HPDE6-E6E7 (cell line): ENCODE data around the gene BEGAIN.

ENCODE experiments used
- DNase-seq: peaks from one replicate; pipeline ENCODE4 v3.0.0; 2011; ENCODE audit warnings: missing footprints; ENCODE audit errors: extremely low spot score

The BEGAIN gene

GRCh38 chr14:100567877-100568163 lies 19.4 kb downstream of the BEGAIN start:
- no peak for DNase-seq

- no peak for DNase-seq
These were observed 20.0 kb downstream of the BEGAIN start for GRCh38 chr14:100567009-100567876.

GRCh38 chr14:100566586-100566985 lies 20.6 kb downstream of the BEGAIN start:
- no peak for DNase-seq

GRCh38 chr14:100566119-100566518 lies 21.1 kb downstream of the BEGAIN start:
- no peak for DNase-seq

- no peak for DNase-seq
These were observed 21.6 kb downstream of the BEGAIN start for GRCh38 chr14:100565650-100566049.

GRCh38 chr14:100564512-100564911 lies 22.7 kb downstream of the BEGAIN start:
- no peak for DNase-seq

GRCh38 chr14:100562751-100563150 lies 24.5 kb downstream of the BEGAIN start:
- no peak for DNase-seq

GRCh38 chr14:100561005-100561404 lies 26.2 kb downstream of the BEGAIN start:
- no peak for DNase-seq

GRCh38 chr14:100560471-100560870 lies 26.7 kb downstream of the BEGAIN start:
- no peak for DNase-seq

GRCh38 chr14:100559455-100559854 lies 27.8 kb downstream of the BEGAIN start:
- DNase-seq: no peak

- DNase-seq: no peak
These were observed 28.3 kb downstream of the BEGAIN start for GRCh38 chr14:100558966-100559365.

- no peak for DNase-seq
These were observed 29.0 kb downstream of the BEGAIN start for GRCh38 chr14:100558226-100558625.

- no peak for DNase-seq
These were observed 29.6 kb downstream of the BEGAIN start for GRCh38 chr14:100557658-100558057.

- DNase-seq: no peak
These were observed 30.2 kb downstream of the BEGAIN start for GRCh38 chr14:100556936-100557505.

- DNase-seq: no peak
These were observed 31.1 kb downstream of the BEGAIN start for GRCh38 chr14:100556140-100556475.

GRCh38 chr14:100555436-100556139 lies 31.6 kb downstream of the BEGAIN start:
- no peak for DNase-seq

- no peak for DNase-seq
These were observed 32.4 kb downstream of the BEGAIN start for GRCh38 chr14:100554696-100555320.

GRCh38 chr14:100554082-100554677 lies 33.0 kb downstream of the BEGAIN start:
- peak; percentile 59 for DNase-seq

GRCh38 chr14:100553471-100553870 lies 33.7 kb downstream of the BEGAIN start:
- DNase-seq: no peak

GRCh38 chr14:100552524-100553125 lies 34.6 kb downstream of the BEGAIN start:
- no peak for DNase-seq

GRCh38 chr14:100551056-100551455 lies 36.2 kb downstream of the BEGAIN start:
- DNase-seq: no peak
